Muscle of leg (tissue), 11 donors: Measurements from ENCODE around the gene MPP2. TPM values are rescaled to one million over a fixed set of nuclear protein-coding genes. Genes with fewer than 3 reads are reported as not detected.
A peak's percentile ranks its signal among the peaks of the same experiment; 100 is the strongest.

Experiments
- DNase-seq: peaks from one replicate; pipeline ENCODE4 v3.0.0; 2013
- H3K27ac ChIP-seq: one replicate; pipeline ENCODE4 v1.5.1; 2013; ENCODE audit warnings: mild to moderate bottlenecking, low read length, control low read depth
- H3K27me3 ChIP-seq: one replicate; pipeline ENCODE4 v1.6.1; 2013; ENCODE audit warnings: low read length; ENCODE audit not compliant: control insufficient read depth, insufficient read depth
- H3K36me3 ChIP-seq: one replicate; pipeline ENCODE4 v1.6.1; 2013; ENCODE audit warnings: low read length; ENCODE audit not compliant: control insufficient read depth, insufficient read depth
- H3K4me1 ChIP-seq: one replicate; pipeline ENCODE4 v1.6.1; 2013; ENCODE audit warnings: low read length; ENCODE audit not compliant: control insufficient read depth, insufficient read depth
- H3K4me3 ChIP-seq: one replicate; pipeline ENCODE4 v1.5.1; 2013; ENCODE audit warnings: low read length, control low read depth
- H3K9me3 ChIP-seq: replicated peaks from 2 replicates; pipeline ENCODE4 v1.6.1; 2013; ENCODE audit warnings: low read depth, low read length; ENCODE audit not compliant: control insufficient read depth
- WGBS: methylation state at CpG from one replicate; pipeline ENCODE4 v1.1.5; 2013; ENCODE audit warnings: missing lambda C conversion rate; ENCODE audit not compliant: insufficient coverage; 5-methylcytosine and 5-hydroxymethylcytosine counted together
- polyA plus RNA-seq, 8 donors: library from polyadenylated mRNA; unstranded; fragments of 120-200 nt; gene quantifications; one replicate each; pipeline versions ENCODE4 v1.2.1 to v1.2.3, GENCODE V29; 2013; ENCODE audit warnings: inconsistent platforms in 1 of 8, low replicate concordance in 1 of 8; ENCODE audit not compliant: insufficient read length in 8 of 8, insufficient read depth in 1 of 8
- total RNA-seq: library from RNA; stranded (reverse); fragments of 120-200 nt; gene quantifications from one replicate; pipeline ENCODE4 v1.2.4, GENCODE V29; 2013

Gene MPP2
- total and polyA plus RNA-seq, 9 donors = 1.5 to 5.6 (median 3.8) TPM

- H3K4me1 ChIP-seq = peaks cover 9% of the 10 kb centered on the region
- H3K36me3 ChIP-seq = no peaks in the 10 kb centered on the region
- H3K27me3 ChIP-seq = peaks cover 15% of the 10 kb centered on the region
- H3K27ac ChIP-seq = no peak overlapping the region
- no peak overlapping the region for H3K4me3 ChIP-seq
- no peaks in the 10 kb centered on the region for H3K9me3 ChIP-seq
- WGBS = 33% methylated on average over 1 of the region's 4 CpGs
- DNase-seq = no peak
Observed at GRCh38 chr17:43840814-43841213, 66.5 kb downstream of the MPP2 start.

GRCh38 chr17:43839670-43840108 lies 67.6 kb downstream of the MPP2 start:
- no peaks in the 10 kb centered on the region for H3K36me3 ChIP-seq
- H3K4me3 ChIP-seq = no peak overlapping the region
- H3K9me3 ChIP-seq = no peaks in the 10 kb centered on the region
- H3K27ac ChIP-seq = no peak overlapping the region
- DNase-seq = no peak
- H3K4me1 ChIP-seq = peaks cover 9% of the 10 kb centered on the region
- WGBS = 33% methylated on average over 6 of the region's 7 CpGs
- peaks cover 15% of the 10 kb centered on the region for H3K27me3 ChIP-seq

GRCh38 chr17:43834106-43834505 lies 73.2 kb downstream of the MPP2 start:
- Histone ChIP-seq H3K36me3 (peaks cover 20% of the 10 kb centered on the region), H3K27ac (no peak overlapping the region), H3K9me3 (no peaks in the 10 kb centered on the region), H3K4me1 (peaks cover 16% of the 10 kb centered on the region), H3K27me3 (peaks cover 11% of the 10 kb centered on the region), H3K4me3 (no peak overlapping the region)
- peak; percentile 31 for DNase-seq
- 55% methylated on average over 1 of the region's 2 CpGs for WGBS

GRCh38 chr17:43832976-43833829 lies 74.1 kb downstream of the MPP2 start, which contains the start of gene MPP3:
MPP3 (minus strand) TSS chr17:43833146; CDS start chr17:43831906, 1,240 bp downstream.
- under 1% methylated on average over 78 of the region's 87 CpGs for whole genome bisulfite sequencing
- Histone ChIP-seq H3K9me3 (no peaks in the 10 kb centered on the region), H3K27me3 (peaks cover 11% of the 10 kb centered on the region), H3K4me1 (peaks cover 16% of the 10 kb centered on the region), H3K27ac (no peak within 1 kb of the TSS), H3K4me3 (peak within 1 kb of the TSS; percentile 61), H3K36me3 (peaks cover 23% of the 10 kb centered on the region)
- peak; percentile 88 for DNase-seq

- H3K27ac ChIP-seq = no peak overlapping the region
- peaks cover 30% of the 10 kb centered on the region for H3K36me3 ChIP-seq
- H3K27me3 ChIP-seq = peaks cover 9% of the 10 kb centered on the region
- WGBS = 4% methylated on average over 40 of the region's 51 CpGs
- DNase-seq = peak; percentile 43
- H3K4me3 ChIP-seq = peak overlapping the region; percentile 49
- H3K9me3 ChIP-seq = no peaks in the 10 kb centered on the region
- peaks cover 16% of the 10 kb centered on the region for H3K4me1 ChIP-seq
Observed at GRCh38 chr17:43832168-43832975, 75.0 kb downstream of the MPP2 start.

GRCh38 chr17:43831633-43832032 lies 75.7 kb downstream of the MPP2 start:
- Histone ChIP-seq H3K4me3 (no peak overlapping the region), H3K27ac (no peak overlapping the region), H3K9me3 (no peaks in the 10 kb centered on the region), H3K36me3 (peaks cover 30% of the 10 kb centered on the region), H3K27me3 (peaks cover 9% of the 10 kb centered on the region), H3K4me1 (peaks cover 16% of the 10 kb centered on the region)
- 48% methylated on average over 3 of the region's 8 CpGs for WGBS
- no peak for DNase-seq

- no peak overlapping the region for H3K27ac ChIP-seq
- no peak overlapping the region for H3K4me3 ChIP-seq
- H3K4me1 ChIP-seq = peaks cover 16% of the 10 kb centered on the region
- WGBS = 100% methylated on average over 3 of the region's 7 CpGs
- peaks cover 9% of the 10 kb centered on the region for H3K27me3 ChIP-seq
- no peaks in the 10 kb centered on the region for H3K9me3 ChIP-seq
- peaks cover 38% of the 10 kb centered on the region for H3K36me3 ChIP-seq
- no peak for DNase-seq
Observed at GRCh38 chr17:43830510-43831140, 76.7 kb downstream of the MPP2 start.

GRCh38 chr17:43829738-43830137 lies 77.6 kb downstream of the MPP2 start:
- WGBS = 90% methylated on average over 13 of the region's 14 CpGs
- no peak for DNase-seq
- Histone ChIP-seq H3K36me3 (peaks cover 42% of the 10 kb centered on the region), H3K4me3 (no peak overlapping the region), H3K27ac (no peak overlapping the region), H3K4me1 (peaks cover 16% of the 10 kb centered on the region), H3K27me3 (peaks cover 9% of the 10 kb centered on the region), H3K9me3 (no peaks in the 10 kb centered on the region)

GRCh38 chr17:43827596-43827995 lies 79.7 kb downstream of the MPP2 start:
- H3K27ac ChIP-seq = no peak overlapping the region

GRCh38 chr17:43826206-43826605 lies 81.1 kb downstream of the MPP2 start:
- H3K27ac ChIP-seq = no peak overlapping the region
- H3K4me3 ChIP-seq = no peak overlapping the region
- 97% methylated on average over 7 of the region's 7 CpGs for WGBS
- H3K27me3 ChIP-seq = no peaks in the 10 kb centered on the region
- no peak for DNase-seq
- H3K9me3 ChIP-seq = no peaks in the 10 kb centered on the region
- H3K4me1 ChIP-seq = no peaks in the 10 kb centered on the region
- peaks cover 47% of the 10 kb centered on the region for H3K36me3 ChIP-seq

More at GRCh38 chr17:43827596-43827995, 79.7 kb downstream of the MPP2 start:
- H3K27me3 ChIP-seq = peaks cover 3% of the 10 kb centered on the region
- 88% methylated on average over 9 of the region's 9 CpGs for WGBS
- no peak for DNase-seq
- peaks cover 52% of the 10 kb centered on the region for H3K36me3 ChIP-seq
- no peak overlapping the region for H3K4me3 ChIP-seq
- no peaks in the 10 kb centered on the region for H3K9me3 ChIP-seq
- H3K4me1 ChIP-seq = peaks cover 8% of the 10 kb centered on the region
